ENCODE results near the gene DCANP1.

The DCANP1 gene

DNA sequence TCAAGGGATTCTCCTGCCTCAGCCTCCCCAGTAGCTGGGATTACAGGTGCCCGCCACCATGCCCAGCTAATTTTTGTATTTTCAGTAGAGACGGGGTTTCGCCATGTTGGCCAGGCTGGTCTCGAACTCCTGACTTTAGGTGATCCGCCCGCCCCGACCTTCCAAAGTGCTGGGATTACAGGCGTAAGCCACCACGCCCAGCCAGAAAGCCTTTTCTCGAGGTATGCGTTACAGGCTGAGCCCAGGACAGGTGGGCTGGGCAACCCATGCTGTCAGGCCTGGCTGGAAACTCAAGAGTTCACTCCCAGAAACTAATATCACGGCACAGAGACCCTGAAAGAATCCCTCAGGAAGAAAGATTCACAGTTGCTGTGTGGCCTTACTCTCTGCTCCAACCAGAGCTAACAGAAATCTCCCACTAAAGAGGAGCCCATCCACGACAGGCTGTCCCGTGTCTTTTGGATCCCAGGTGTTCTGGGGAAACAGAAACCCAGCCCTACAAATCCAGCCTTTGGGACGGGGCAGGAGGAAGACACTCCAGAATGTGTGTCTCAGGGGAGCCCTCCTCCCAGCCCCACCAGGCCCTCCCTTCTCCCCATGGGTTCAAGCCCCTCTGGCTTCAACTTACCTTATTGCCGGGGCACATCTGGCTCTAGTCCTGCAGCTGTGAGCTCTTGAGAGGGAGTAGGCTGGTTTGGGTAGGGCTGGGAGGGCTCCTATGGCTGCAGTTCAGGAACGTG, 4.6 kb upstream of the DCANP1 start:
- H3K4me3 ChIP-seq (replicated peaks; ENCODE audit: low read depth, low read length) = no peak overlapping the region
- DNase-seq (ENCODE audit: extremely low read depth, low read depth) = no peak
- TF ChIP-seq, protein P1, sequence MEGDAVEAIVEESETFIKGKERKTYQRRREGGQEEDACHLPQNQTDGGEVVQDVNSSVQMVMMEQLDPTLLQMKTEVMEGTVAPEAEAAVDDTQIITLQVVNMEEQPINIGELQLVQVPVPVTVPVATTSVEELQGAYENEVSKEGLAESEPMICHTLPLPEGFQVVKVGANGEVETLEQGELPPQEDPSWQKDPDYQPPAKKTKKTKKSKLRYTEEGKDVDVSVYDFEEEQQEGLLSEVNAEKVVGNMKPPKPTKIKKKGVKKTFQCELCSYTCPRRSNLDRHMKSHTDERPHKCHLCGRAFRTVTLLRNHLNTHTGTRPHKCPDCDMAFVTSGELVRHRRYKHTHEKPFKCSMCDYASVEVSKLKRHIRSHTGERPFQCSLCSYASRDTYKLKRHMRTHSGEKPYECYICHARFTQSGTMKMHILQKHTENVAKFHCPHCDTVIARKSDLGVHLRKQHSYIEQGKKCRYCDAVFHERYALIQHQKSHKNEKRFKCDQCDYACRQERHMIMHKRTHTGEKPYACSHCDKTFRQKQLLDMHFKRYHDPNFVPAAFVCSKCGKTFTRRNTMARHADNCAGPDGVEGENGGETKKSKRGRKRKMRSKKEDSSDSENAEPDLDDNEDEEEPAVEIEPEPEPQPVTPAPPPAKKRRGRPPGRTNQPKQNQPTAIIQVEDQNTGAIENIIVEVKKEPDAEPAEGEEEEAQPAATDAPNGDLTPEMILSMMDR (IDR thresholded peaks at IDR 0.05; ENCODE audit: low read depth, low read length, missing control alignments) = no peak

DNA sequence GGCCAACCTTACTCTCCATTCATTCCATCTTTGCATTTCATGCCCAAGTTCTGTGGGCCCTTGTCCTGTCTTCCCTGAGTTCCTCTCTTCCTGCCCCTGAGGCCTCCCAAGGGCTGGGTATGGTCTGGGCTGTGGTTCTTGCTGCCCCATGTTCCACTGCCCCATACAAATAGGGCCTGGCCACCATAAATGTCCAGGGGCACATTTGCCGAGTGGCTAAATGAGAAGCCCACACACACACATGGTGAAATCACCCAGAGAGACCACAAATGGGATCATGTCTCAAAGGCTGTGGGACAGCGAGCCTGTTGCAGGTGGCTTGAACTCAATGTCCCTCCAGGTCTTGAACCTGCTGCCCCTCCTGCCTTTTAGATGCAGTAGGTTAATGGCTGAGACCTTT, 3.8 kb upstream of the DCANP1 start:
- no peak for DNase-seq (ENCODE audit: extremely low read depth, low read depth)
- H3K4me3 ChIP-seq (replicated peaks; ENCODE audit: low read depth, low read length) = no peak overlapping the region
- TF ChIP-seq, protein P1 (IDR thresholded peaks at IDR 0.05; ENCODE audit: low read depth, low read length, missing control alignments) = no peak

DNA sequence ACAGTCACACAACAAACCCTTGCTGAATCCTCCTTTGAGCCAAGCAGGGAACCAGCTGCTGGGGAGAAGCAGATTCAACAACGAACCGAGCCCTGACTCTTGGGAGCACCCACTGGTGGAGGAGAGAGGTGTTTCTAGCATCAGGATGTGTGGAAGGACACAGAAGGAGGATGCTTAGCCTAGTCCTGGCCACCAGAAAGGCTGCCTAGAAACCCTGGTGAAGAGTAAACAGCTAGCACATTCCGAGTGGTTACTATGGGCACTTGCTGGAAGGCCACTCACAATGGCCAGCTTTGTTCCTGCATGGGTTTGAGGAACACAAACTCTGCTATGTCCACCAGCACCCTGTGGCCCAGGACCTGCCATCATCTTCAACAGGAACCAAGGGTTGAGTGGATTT, 3.2 kb upstream of the DCANP1 start:
- no peak for DNase-seq (ENCODE audit: extremely low read depth, low read depth)
- H3K4me3 ChIP-seq (replicated peaks; ENCODE audit: low read depth, low read length) = no peak overlapping the region
- TF ChIP-seq, protein P1 (IDR thresholded peaks at IDR 0.05; ENCODE audit: low read depth, low read length, missing control alignments) = no peak

DNA sequence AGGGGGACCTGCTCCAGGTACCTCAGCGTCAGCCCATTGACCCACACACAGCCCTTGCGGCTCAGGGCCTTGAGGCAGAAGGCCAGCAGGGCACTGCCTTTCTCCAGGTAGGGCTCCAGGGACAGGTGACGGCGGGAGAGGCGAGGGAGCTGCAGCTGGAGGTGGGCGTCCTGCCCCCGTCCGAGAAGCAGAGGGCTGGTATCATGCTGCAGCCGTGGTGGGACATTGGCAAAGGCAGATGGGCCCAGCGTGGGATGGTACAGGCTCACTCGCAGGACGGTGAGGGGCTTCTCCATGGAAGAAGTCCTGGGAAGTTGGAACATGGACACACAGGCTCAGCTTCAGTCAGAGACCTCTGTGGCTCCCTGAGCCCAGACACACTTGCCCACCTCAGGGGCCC, 2.5 kb upstream of the DCANP1 start:
- no peak overlapping the region for H3K4me3 ChIP-seq (replicated peaks; ENCODE audit: low read depth, low read length)
- no peak for DNase-seq (ENCODE audit: extremely low read depth, low read depth)
- TF ChIP-seq, protein P1 (IDR thresholded peaks at IDR 0.05; ENCODE audit: low read depth, low read length, missing control alignments) = no peak

DNA sequence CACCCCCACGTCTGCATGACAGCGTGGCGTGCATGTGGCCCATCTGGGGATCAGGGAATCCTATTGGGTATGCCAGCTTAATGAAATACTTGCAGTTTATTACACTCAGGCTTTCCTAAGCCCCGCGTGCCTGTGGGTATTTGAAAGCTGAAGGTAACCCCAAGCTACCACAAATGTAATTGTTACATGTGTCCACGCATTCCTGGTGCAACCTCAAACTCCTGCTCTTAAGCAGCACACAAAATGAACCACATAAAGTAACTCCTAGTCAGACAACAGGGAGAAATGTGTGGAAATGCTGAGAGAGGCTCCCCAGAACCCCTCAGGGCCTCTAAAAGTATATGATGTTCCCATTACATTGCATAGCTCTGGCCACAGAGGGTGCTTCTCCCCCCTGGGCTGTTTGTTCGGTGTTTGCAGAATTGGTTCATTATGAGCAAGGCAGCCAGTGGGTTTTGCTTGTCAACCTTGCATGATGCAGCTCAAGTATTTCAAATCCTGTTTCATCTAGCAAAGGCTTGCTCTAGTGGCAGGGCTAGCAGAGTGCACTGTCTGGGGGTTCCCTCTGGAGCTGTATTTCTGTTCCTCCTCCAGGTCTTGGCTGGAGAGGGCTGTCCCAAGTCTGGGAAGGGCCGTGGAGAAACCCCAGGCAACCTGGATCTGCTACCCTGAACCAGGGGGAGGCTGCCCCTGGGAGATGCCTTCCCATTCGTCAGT, 1.8 kb upstream of the DCANP1 start:
- DNase-seq (ENCODE audit: extremely low read depth, low read depth) = no peak
- no peak overlapping the region for H3K4me3 ChIP-seq (replicated peaks; ENCODE audit: low read depth, low read length)
- TF ChIP-seq, protein P1 (IDR thresholded peaks at IDR 0.05; ENCODE audit: low read depth, low read length, missing control alignments) = no peak

DNA sequence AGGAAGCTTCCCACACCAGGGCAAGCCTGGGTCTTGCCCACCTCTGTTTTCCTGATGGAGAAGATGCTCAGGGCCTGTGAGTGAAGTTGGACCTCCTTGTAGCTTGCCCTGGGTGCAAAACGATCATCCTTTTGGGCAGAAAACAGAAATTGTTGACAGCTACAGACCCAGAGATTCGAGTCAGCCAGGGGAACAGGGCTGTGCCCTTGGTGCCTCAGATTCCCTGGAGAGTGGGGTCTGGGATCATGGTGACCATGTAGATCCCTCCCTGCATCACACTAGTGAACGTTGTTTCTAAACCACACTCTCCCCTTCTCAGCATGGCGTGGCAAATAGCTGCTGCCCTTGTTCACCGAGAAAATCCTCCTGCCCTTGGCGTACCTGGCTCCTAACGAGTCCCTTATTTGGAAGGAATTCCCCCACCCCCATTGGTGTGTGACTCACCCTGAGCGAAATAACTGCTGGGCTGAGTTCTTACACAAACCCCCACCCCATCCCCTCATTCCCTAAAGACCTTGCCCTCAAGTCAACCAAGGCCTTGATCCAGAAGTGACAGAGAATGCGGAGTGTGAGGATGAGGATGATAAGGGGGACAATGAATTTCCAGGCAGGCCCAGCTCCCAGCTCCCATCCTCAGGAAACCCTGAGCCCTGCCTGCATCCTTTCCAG, 1.1 kb upstream of the DCANP1 start:
- DNase-seq (ENCODE audit: extremely low read depth, low read depth) = no peak
- no peak overlapping the region for H3K4me3 ChIP-seq (replicated peaks; ENCODE audit: low read depth, low read length)
- TF ChIP-seq, protein P1 (IDR thresholded peaks at IDR 0.05; ENCODE audit: low read depth, low read length, missing control alignments) = no peak

All from HFF-Myc (cell line).